ENCODE data around the gene CD27. TPM values are rescaled to one million over a fixed set of nuclear protein-coding genes. Genes with fewer than 3 reads are reported as not detected.
"Not testable (repeated sequence)": the region's sequence is repeated elsewhere in the genome, so short reads cannot be mapped to it uniquely, and the experiment has no call there.

Gene CD27
- total and polyA plus RNA-seq, 12 donors = 0.11 to 8.9 (median 0.69) TPM; not detected in 1

- Histone ChIP-seq H3K27me3 (no peaks in the 10 kb centered on the region), H3K36me3 (replicated peaks in 1 of 2) (peaks cover 0 to 21% of the 10 kb centered on the region in 2 donors), H3K4me1 (replicated peaks in 1 of 2) (peaks cover 15 to 23% of the 10 kb centered on the region in 2 donors), H3K9me3 (replicated peaks in 1 of 3) (no peaks in the 10 kb centered on the region), H3K27ac (peak overlapping the region in 4 of 5 donors; percentile 85 to 92 (median 92)), H3K4me3 (peak overlapping the region in 2 of 4 donors; percentile 38 to 51)
- no peak for TF ChIP-seq POLR2A (IDR thresholded peaks at IDR 0.05)
- TF ChIP-seq CTCF (IDR thresholded peaks at IDR 0.05) = no peak
- WGBS, 4 donors = 1 to 4% (median 1%) methylated on average over 14 of the region's 14 CpGs
- intact Hi-C loops (cut with DNase I) = no loop called here
- DNase-seq = no peak
Observed at GRCh38 chr12:6494258-6494743, 49.5 kb downstream of the CD27 start.

- H3K4me1 ChIP-seq (replicated peaks in 1 of 2) = peaks cover 15 to 23% of the 10 kb centered on the region in 2 donors
- H3K27ac ChIP-seq = no peak overlapping the region
- H3K9me3 ChIP-seq (replicated peaks in 1 of 3) = no peaks in the 10 kb centered on the region
- no peak overlapping the region for H3K4me3 ChIP-seq
- TF ChIP-seq POLR2A (IDR thresholded peaks at IDR 0.05) = no peak
- no peak for TF ChIP-seq CTCF (IDR thresholded peaks at IDR 0.05)
- DNase-seq = no peak
- WGBS, 4 donors = 64 to 89% (median 84%) methylated on average over 1 of the region's 1 CpG
- H3K36me3 ChIP-seq (replicated peaks in 1 of 2) = peaks cover 0 to 23% of the 10 kb centered on the region in 2 donors
- intact Hi-C loops (cut with DNase I) = no loop called here
- no peaks in the 10 kb centered on the region for H3K27me3 ChIP-seq
Observed at GRCh38 chr12:6494968-6495367, 50.2 kb downstream of the CD27 start.

GRCh38 chr12:6497291-6497690, 52.5 kb downstream of the CD27 start:
- H3K9me3 ChIP-seq (replicated peaks in 1 of 3); H3K27me3 ChIP-seq; H3K27ac ChIP-seq; DNase-seq; intact Hi-C loops (cut with DNase I); H3K4me3 ChIP-seq: not testable (repeated sequence)
- H3K36me3 ChIP-seq (replicated peaks in 1 of 2) = peaks cover 0 to 20% of the 10 kb centered on the region in 2 donors
- WGBS, 4 donors = 69 to 91% (median 80%) methylated on average over 3 of the region's 3 CpGs
- peaks cover 12 to 20% of the 10 kb centered on the region in 2 donors for H3K4me1 ChIP-seq (replicated peaks in 1 of 2)

GRCh38 chr12:6500466-6500865, 55.7 kb downstream of the CD27 start:
- no peaks in the 10 kb centered on the region for H3K9me3 ChIP-seq (replicated peaks in 1 of 3)
- H3K4me1 ChIP-seq (replicated peaks in 1 of 2) = peaks cover 0 to 2% of the 10 kb centered on the region in 2 donors
- no peaks in the 10 kb centered on the region for H3K27me3 ChIP-seq
- intact Hi-C loops (cut with DNase I) = no loop called here
- no peak overlapping the region for H3K27ac ChIP-seq
- no peak overlapping the region for H3K4me3 ChIP-seq
- DNase-seq = no peak
- TF ChIP-seq CTCF (IDR thresholded peaks at IDR 0.05) = no peak
- no peak for TF ChIP-seq POLR2A (IDR thresholded peaks at IDR 0.05)
- 91 to 96% (median 94%) methylated on average over 2 of the region's 2 CpGs for WGBS, 4 donors
- peaks cover 0 to 33% of the 10 kb centered on the region in 2 donors for H3K36me3 ChIP-seq (replicated peaks in 1 of 2)

Other genes with a start within 250 kb of the CD27 start
- gene CD9, start 244.6 kb upstream of the CD27 start, total RNA-seq = 100 to 1,000 TPM in 8 of 9 donors, 10 to 100 TPM in 1; 14.9 to 461 (median 321) TPM
- gene CD9, start 244.6 kb upstream of the CD27 start, polyA plus RNA-seq = 100 to 1,000 TPM in 2 of 3 donors, 10 to 100 TPM in 1; 66.3 to 244 (median 139) TPM
- 1 to 10 TPM in 2 of 9 donors, under 1 TPM in 6, not detected in 1; 0.06 to 1.9 (median 0.43) TPM for gene PLEKHG6, start 134.3 kb upstream of the CD27 start, total RNA-seq
- 1 to 10 TPM in 1 of 3 donors, under 1 TPM in 1, not detected in 1; 0.32 to 5.8 TPM for gene PLEKHG6, start 134.3 kb upstream of the CD27 start, polyA plus RNA-seq
- gene TNFRSF1A, start 102.9 kb upstream of the CD27 start, total RNA-seq = 100 to 1,000 TPM in 8 of 9 donors, 10 to 100 TPM in 1; 46.4 to 386 (median 261) TPM
- gene TNFRSF1A, start 102.9 kb upstream of the CD27 start, polyA plus RNA-seq = 100 to 1,000 TPM in 2 of 3 donors, 10 to 100 TPM in 1; 91.8 to 167 (median 160) TPM
- 10 to 100 TPM in 7 of 9 donors, 1 to 10 TPM in 1, under 1 TPM in 1; 0.11 to 38.0 (median 13.7) TPM for gene SCNN1A, start 69.4 kb upstream of the CD27 start, total RNA-seq
- gene SCNN1A, start 69.4 kb upstream of the CD27 start, polyA plus RNA-seq = 1 to 10 TPM; 4.3 to 5.3 (median 5.1) TPM
- gene LTBR, start 60.8 kb upstream of the CD27 start, total RNA-seq = 100 to 1,000 TPM in 8 of 9 donors, 10 to 100 TPM in 1; 34.6 to 295 (median 158) TPM
- 100 to 1,000 TPM in 2 of 3 donors, 10 to 100 TPM in 1; 71.0 to 165 (median 119) TPM for gene LTBR, start 60.8 kb upstream of the CD27 start, polyA plus RNA-seq
- gene TAPBPL, start 7.1 kb downstream of the CD27 start, total RNA-seq = 10 to 100 TPM; 17.0 to 42.4 (median 33.8) TPM
- 10 to 100 TPM; 13.8 to 41.6 (median 26.5) TPM for gene TAPBPL, start 7.1 kb downstream of the CD27 start, polyA plus RNA-seq
- 10 to 100 TPM in 3 of 9 donors, 1 to 10 TPM in 6; 2.8 to 16.8 (median 8.8) TPM for gene VAMP1, start 25.7 kb downstream of the CD27 start, total RNA-seq
- gene VAMP1, start 25.7 kb downstream of the CD27 start, polyA plus RNA-seq = 10 to 100 TPM in 1 of 3 donors, 1 to 10 TPM in 2; 7.3 to 26.7 (median 9.6) TPM
- gene MRPL51, start 48.3 kb downstream of the CD27 start, total RNA-seq = 100 to 1,000 TPM in 6 of 9 donors, 10 to 100 TPM in 3; 64.7 to 280 (median 164) TPM
- 100 to 1,000 TPM in 1 of 3 donors, 10 to 100 TPM in 2; 67.2 to 161 (median 83.3) TPM for gene MRPL51, start 48.3 kb downstream of the CD27 start, polyA plus RNA-seq
- gene NCAPD2, start 49.1 kb downstream of the CD27 start, total RNA-seq = 10 to 100 TPM; 11.5 to 33.9 (median 24.5) TPM
- 10 to 100 TPM in 1 of 3 donors, 1 to 10 TPM in 2; 6.6 to 10.1 (median 10.0) TPM for gene NCAPD2, start 49.1 kb downstream of the CD27 start, polyA plus RNA-seq
- gene GAPDH, start 89.6 kb downstream of the CD27 start, total RNA-seq = 1,000 to 10,000 TPM; 1,734 to 3,241 (median 2,275) TPM
- gene GAPDH, start 89.6 kb downstream of the CD27 start, polyA plus RNA-seq = 1,000 to 10,000 TPM; 1,816 to 4,338 (median 3,953) TPM
- gene IFFO1, start 111.1 kb downstream of the CD27 start, total RNA-seq = 10 to 100 TPM in 8 of 9 donors, 1 to 10 TPM in 1; 8.3 to 36.3 (median 27.5) TPM
- 10 to 100 TPM in 2 of 3 donors, 1 to 10 TPM in 1; 8.7 to 91.0 (median 79.2) TPM for gene IFFO1, start 111.1 kb downstream of the CD27 start, polyA plus RNA-seq
- 10 to 100 TPM in 8 of 9 donors, 1 to 10 TPM in 1; 7.7 to 34.7 (median 27.0) TPM for gene NOP2, start 123.3 kb downstream of the CD27 start, total RNA-seq
- 10 to 100 TPM; 43.2 to 95.5 (median 63.8) TPM for gene NOP2, start 123.3 kb downstream of the CD27 start, polyA plus RNA-seq
- gene CHD4, start 162.4 kb downstream of the CD27 start, total RNA-seq = 100 to 1,000 TPM; 216 to 307 (median 246) TPM
- gene CHD4, start 162.4 kb downstream of the CD27 start, polyA plus RNA-seq = 100 to 1,000 TPM; 152 to 505 (median 284) TPM
- 10 to 100 TPM in 1 of 9 donors, 1 to 10 TPM in 7, under 1 TPM in 1; 0.28 to 11.6 (median 8.1) TPM for gene LPAR5, start 191.0 kb downstream of the CD27 start, total RNA-seq
- gene LPAR5, start 191.0 kb downstream of the CD27 start, polyA plus RNA-seq = 1 to 10 TPM; 1.3 to 2.2 (median 1.5) TPM
- 1 to 10 TPM in 7 of 9 donors, under 1 TPM in 2; 0.36 to 3.1 (median 1.4) TPM for gene ACRBP, start 202.5 kb downstream of the CD27 start, total RNA-seq
- 1 to 10 TPM in 1 of 3 donors, under 1 TPM in 2; 0.91 to 2.8 (median 0.99) TPM for gene ACRBP, start 202.5 kb downstream of the CD27 start, polyA plus RNA-seq
- 10 to 100 TPM; 22.6 to 87.6 (median 54.1) TPM for gene ING4, start 218.2 kb downstream of the CD27 start, total RNA-seq
- 10 to 100 TPM; 31.6 to 40.1 (median 32.3) TPM for gene ING4, start 218.2 kb downstream of the CD27 start, polyA plus RNA-seq
- gene ZNF384, start 244.4 kb downstream of the CD27 start, total RNA-seq = 10 to 100 TPM; 19.9 to 67.2 (median 41.4) TPM
- gene ZNF384, start 244.4 kb downstream of the CD27 start, polyA plus RNA-seq = 10 to 100 TPM; 45.5 to 71.2 (median 49.5) TPM

All from adrenal gland (tissue), 12 donors.